Measurements from ENCODE around the gene SMC5.
"Not testable (repeated sequence)": the region's sequence is repeated elsewhere in the genome, so short reads cannot be mapped to it uniquely, and the experiment has no call there.

Gene SMC5

GRCh38 chr9:70389621-70390266 is 131.0 kb downstream of the SMC5 start:
- no peak overlapping the region for H3K27ac ChIP-seq (ENCODE audit: low read depth, low read length)
- H3K4me3 ChIP-seq (ENCODE audit: low read depth, low read length): no peak overlapping the region
- no peak overlapping the region for H3K9ac ChIP-seq (ENCODE audit: low read depth, low read length)

GRCh38 chr9:70390933-70391341 is 132.2 kb downstream of the SMC5 start:
- Histone ChIP-seq H3K4me1 (ENCODE audit: control insufficient read depth, insufficient read depth, low read length) (peaks cover 6% of the 10 kb centered on the region; the same call in 1 of the 2 replicates), H3K9ac (ENCODE audit: low read depth, low read length) (no peak overlapping the region), H3K36me3 (ENCODE audit: control insufficient read depth, insufficient read depth, low read length) (no peaks in the 10 kb centered on the region)

More at GRCh38 chr9:70389621-70390266, 131.0 kb downstream of the SMC5 start:
- Histone ChIP-seq H3K9me3 (ENCODE audit: control insufficient read depth, insufficient read depth, low read length) (no peaks in the 10 kb centered on the region), H3K27me3 (ENCODE audit: control insufficient read depth, insufficient read depth, low read length) (no peaks in the 10 kb centered on the region), H3K4me1 (ENCODE audit: control insufficient read depth, insufficient read depth, low read length) (peaks cover 6% of the 10 kb centered on the region; the same call in 1 of the 2 replicates), H3K36me3 (ENCODE audit: control insufficient read depth, insufficient read depth, low read length) (no peaks in the 10 kb centered on the region)

GRCh38 chr9:70392189-70392588 is 133.4 kb downstream of the SMC5 start:
- Histone ChIP-seq H3K4me3 (ENCODE audit: low read depth, low read length) (no peak overlapping the region), H3K9me3 (ENCODE audit: control insufficient read depth, insufficient read depth, low read length) (no peaks in the 10 kb centered on the region), H3K4me1 (ENCODE audit: control insufficient read depth, insufficient read depth, low read length) (no peaks in the 10 kb centered on the region; the same call in 1 of the 2 replicates), H3K36me3 (ENCODE audit: control insufficient read depth, insufficient read depth, low read length) (no peaks in the 10 kb centered on the region), H3K27ac (ENCODE audit: low read depth, low read length) (no peak overlapping the region), H3K9ac (ENCODE audit: low read depth, low read length) (no peak overlapping the region), H3K27me3 (ENCODE audit: control insufficient read depth, insufficient read depth, low read length) (no peaks in the 10 kb centered on the region)

More at GRCh38 chr9:70390933-70391341, 132.2 kb downstream of the SMC5 start:
- no peaks in the 10 kb centered on the region for H3K27me3 ChIP-seq (ENCODE audit: control insufficient read depth, insufficient read depth, low read length)
- no peak overlapping the region for H3K4me3 ChIP-seq (ENCODE audit: low read depth, low read length)
- H3K9me3 ChIP-seq (ENCODE audit: control insufficient read depth, insufficient read depth, low read length): no peaks in the 10 kb centered on the region
- H3K27ac ChIP-seq (ENCODE audit: low read depth, low read length): no peak overlapping the region

GRCh38 chr9:70392850-70393249 is 134.1 kb downstream of the SMC5 start:
- Histone ChIP-seq H3K9me3 (ENCODE audit: control insufficient read depth, insufficient read depth, low read length) (no peaks in the 10 kb centered on the region), H3K4me1 (ENCODE audit: control insufficient read depth, insufficient read depth, low read length) (no peaks in the 10 kb centered on the region), H3K36me3 (ENCODE audit: control insufficient read depth, insufficient read depth, low read length) (no peaks in the 10 kb centered on the region), H3K27me3 (ENCODE audit: control insufficient read depth, insufficient read depth, low read length) (no peaks in the 10 kb centered on the region), H3K27ac (ENCODE audit: low read depth, low read length) (no peak overlapping the region), H3K9ac (ENCODE audit: low read depth, low read length) (no peak overlapping the region), H3K4me3 (ENCODE audit: low read depth, low read length) (no peak overlapping the region)

- no peak overlapping the region for H3K4me3 ChIP-seq (ENCODE audit: low read depth, low read length)
- H3K4me1 ChIP-seq (ENCODE audit: control insufficient read depth, insufficient read depth, low read length): no peaks in the 10 kb centered on the region
- H3K36me3 ChIP-seq (ENCODE audit: control insufficient read depth, insufficient read depth, low read length): no peaks in the 10 kb centered on the region
- H3K27ac ChIP-seq (ENCODE audit: low read depth, low read length): no peak overlapping the region
- no peaks in the 10 kb centered on the region for H3K9me3 ChIP-seq (ENCODE audit: control insufficient read depth, insufficient read depth, low read length)
- no peaks in the 10 kb centered on the region for H3K27me3 ChIP-seq (ENCODE audit: control insufficient read depth, insufficient read depth, low read length)
- no peak overlapping the region for H3K9ac ChIP-seq (ENCODE audit: low read depth, low read length)
Measured at GRCh38 chr9:70395652-70396051, 136.9 kb downstream of the SMC5 start.

GRCh38 chr9:70398145-70398556 is 139.4 kb downstream of the SMC5 start:
- no peaks in the 10 kb centered on the region for H3K9me3 ChIP-seq (ENCODE audit: control insufficient read depth, insufficient read depth, low read length)
- no peaks in the 10 kb centered on the region for H3K4me1 ChIP-seq (ENCODE audit: control insufficient read depth, insufficient read depth, low read length)
- H3K27me3 ChIP-seq (ENCODE audit: control insufficient read depth, insufficient read depth, low read length): no peaks in the 10 kb centered on the region
- no peak overlapping the region for H3K9ac ChIP-seq (ENCODE audit: low read depth, low read length)
- no peaks in the 10 kb centered on the region for H3K36me3 ChIP-seq (ENCODE audit: control insufficient read depth, insufficient read depth, low read length)
- no peak overlapping the region for H3K4me3 ChIP-seq (ENCODE audit: low read depth, low read length)
- H3K27ac ChIP-seq (ENCODE audit: low read depth, low read length): no peak overlapping the region

GRCh38 chr9:70399141-70399540 is 140.4 kb downstream of the SMC5 start:
- no peak overlapping the region for H3K27ac ChIP-seq (ENCODE audit: low read depth, low read length)

GRCh38 chr9:70400107-70400892 is 141.5 kb downstream of the SMC5 start:
- no peaks in the 10 kb centered on the region for H3K36me3 ChIP-seq (ENCODE audit: control insufficient read depth, insufficient read depth, low read length)
- H3K27me3 ChIP-seq (ENCODE audit: control insufficient read depth, insufficient read depth, low read length): no peaks in the 10 kb centered on the region
- no peaks in the 10 kb centered on the region for H3K9me3 ChIP-seq (ENCODE audit: control insufficient read depth, insufficient read depth, low read length)
- H3K9ac ChIP-seq (ENCODE audit: low read depth, low read length): no peak overlapping the region
- H3K27ac ChIP-seq (ENCODE audit: low read depth, low read length): no peak overlapping the region
- no peaks in the 10 kb centered on the region for H3K4me1 ChIP-seq (ENCODE audit: control insufficient read depth, insufficient read depth, low read length)
- H3K4me3 ChIP-seq (ENCODE audit: low read depth, low read length): no peak overlapping the region

More at GRCh38 chr9:70399141-70399540, 140.4 kb downstream of the SMC5 start:
- H3K4me1 ChIP-seq (ENCODE audit: control insufficient read depth, insufficient read depth, low read length): no peaks in the 10 kb centered on the region
- H3K27me3 ChIP-seq (ENCODE audit: control insufficient read depth, insufficient read depth, low read length): no peaks in the 10 kb centered on the region
- H3K9ac ChIP-seq (ENCODE audit: low read depth, low read length): no peak overlapping the region
- no peaks in the 10 kb centered on the region for H3K36me3 ChIP-seq (ENCODE audit: control insufficient read depth, insufficient read depth, low read length)
- no peak overlapping the region for H3K4me3 ChIP-seq (ENCODE audit: low read depth, low read length)
- H3K9me3 ChIP-seq (ENCODE audit: control insufficient read depth, insufficient read depth, low read length): no peaks in the 10 kb centered on the region

- not testable (repeated sequence) for H3K27ac ChIP-seq (ENCODE audit: low read depth, low read length); H3K4me1 ChIP-seq (ENCODE audit: control insufficient read depth, insufficient read depth, low read length); H3K27me3 ChIP-seq (ENCODE audit: control insufficient read depth, insufficient read depth, low read length); H3K9ac ChIP-seq (ENCODE audit: low read depth, low read length); H3K36me3 ChIP-seq (ENCODE audit: control insufficient read depth, insufficient read depth, low read length); H3K4me3 ChIP-seq (ENCODE audit: low read depth, low read length); H3K9me3 ChIP-seq (ENCODE audit: control insufficient read depth, insufficient read depth, low read length)
Measured at GRCh38 chr9:70401241-70401640, 142.5 kb downstream of the SMC5 start.

- Histone ChIP-seq H3K9me3 (ENCODE audit: control insufficient read depth, insufficient read depth, low read length) (no peaks in the 10 kb centered on the region), H3K4me1 (ENCODE audit: control insufficient read depth, insufficient read depth, low read length) (peaks cover 17% of the 10 kb centered on the region), H3K4me3 (ENCODE audit: low read depth, low read length) (no peak overlapping the region), H3K27ac (ENCODE audit: low read depth, low read length) (no peak overlapping the region), H3K9ac (ENCODE audit: low read depth, low read length) (no peak overlapping the region), H3K27me3 (ENCODE audit: control insufficient read depth, insufficient read depth, low read length) (no peaks in the 10 kb centered on the region), H3K36me3 (ENCODE audit: control insufficient read depth, insufficient read depth, low read length) (no peaks in the 10 kb centered on the region)
Measured at GRCh38 chr9:70402213-70402612, 143.4 kb downstream of the SMC5 start.

GRCh38 chr9:70403166-70403565 is 144.4 kb downstream of the SMC5 start:
- Histone ChIP-seq H3K4me3 (ENCODE audit: low read depth, low read length) (no peak overlapping the region), H3K4me1 (ENCODE audit: control insufficient read depth, insufficient read depth, low read length) (peaks cover 19% of the 10 kb centered on the region), H3K36me3 (ENCODE audit: control insufficient read depth, insufficient read depth, low read length) (no peaks in the 10 kb centered on the region), H3K9me3 (ENCODE audit: control insufficient read depth, insufficient read depth, low read length) (no peaks in the 10 kb centered on the region), H3K27ac (ENCODE audit: low read depth, low read length) (no peak overlapping the region), H3K27me3 (ENCODE audit: control insufficient read depth, insufficient read depth, low read length) (no peaks in the 10 kb centered on the region), H3K9ac (ENCODE audit: low read depth, low read length) (no peak overlapping the region)
